Daoy (cell line): ENCODE data around the gene CEP152. TPM values are rescaled to one million over a fixed set of nuclear protein-coding genes. Genes with fewer than 3 reads are reported as not detected.
"Not testable (repeated sequence)": the region's sequence is repeated elsewhere in the genome, so short reads cannot be mapped to it uniquely, and the experiment has no call there.

Source experiments
- DNase-seq: peaks from one replicate; pipeline ENCODE4 v3.0.0-alpha.2; 2015; ENCODE audit warnings: low read depth
- total RNA-seq: library from RNA; depleted of rRNA; stranded (reverse); fragments of >200 nt; shearing (Covaris generic); gene quantifications from 2 replicates; pipeline ENCODE4 v1.2.3, GENCODE V29; 2014

CEP152 gene
- total RNA-seq, 1 experiment from 2014 or later, result 15.4 TPM

- no peak for DNase-seq
Observed at GRCh38 chr15:48811325-48811958, 573 bp upstream of the CEP152 start.

GRCh38 chr15:48806151-48806550 is 4.7 kb downstream of the CEP152 start:
- peak; percentile 16 for DNase-seq

GRCh38 chr15:48805591-48805990 is 5.3 kb downstream of the CEP152 start:
- no peak for DNase-seq

- DNase-seq, result no peak
Observed at GRCh38 chr15:48803877-48804276, 7.0 kb downstream of the CEP152 start.

GRCh38 chr15:48802867-48803266 is 8.0 kb downstream of the CEP152 start:
- DNase-seq, result peak; percentile 82

- DNase-seq, result no peak
Observed at GRCh38 chr15:48802257-48802656, 8.6 kb downstream of the CEP152 start.

- no peak for DNase-seq
Observed at GRCh38 chr15:48800811-48801455, 9.9 kb downstream of the CEP152 start.

- DNase-seq, result no peak
Observed at GRCh38 chr15:48800245-48800644, 10.6 kb downstream of the CEP152 start.

- no peak for DNase-seq
Observed at GRCh38 chr15:48798319-48798718, 12.6 kb downstream of the CEP152 start.

- DNase-seq, result no peak
Observed at GRCh38 chr15:48796930-48797329, 13.9 kb downstream of the CEP152 start.

GRCh38 chr15:48796521-48796920 is 14.3 kb downstream of the CEP152 start:
- DNase-seq, result no peak

GRCh38 chr15:48795901-48796300 is 15.0 kb downstream of the CEP152 start:
- DNase-seq, result no peak

GRCh38 chr15:48794697-48795134 is 16.2 kb downstream of the CEP152 start:
- no peak for DNase-seq

- DNase-seq, result no peak
Observed at GRCh38 chr15:48792408-48792807, 18.5 kb downstream of the CEP152 start.

- DNase-seq, result not testable (repeated sequence)
Observed at GRCh38 chr15:48790466-48791115, 20.3 kb downstream of the CEP152 start.

GRCh38 chr15:48785712-48786111 is 25.2 kb downstream of the CEP152 start:
- no peak for DNase-seq

- DNase-seq, result no peak
Observed at GRCh38 chr15:48785195-48785594, 25.7 kb downstream of the CEP152 start.

GRCh38 chr15:48784756-48785155 is 26.1 kb downstream of the CEP152 start:
- DNase-seq, result no peak

- DNase-seq, result no peak
Observed at GRCh38 chr15:48782911-48783310, 28.0 kb downstream of the CEP152 start.

- no peak for DNase-seq
Observed at GRCh38 chr15:48781481-48782081, 29.3 kb downstream of the CEP152 start.

- no peak for DNase-seq
Observed at GRCh38 chr15:48781017-48781416, 29.9 kb downstream of the CEP152 start.

GRCh38 chr15:48778331-48778730 is 32.5 kb downstream of the CEP152 start:
- no peak for DNase-seq
